ENCODE measurements around the gene ZFX.
A peak's percentile ranks its signal among the peaks of the same experiment; 100 is the strongest.

The ZFX gene

DNA sequence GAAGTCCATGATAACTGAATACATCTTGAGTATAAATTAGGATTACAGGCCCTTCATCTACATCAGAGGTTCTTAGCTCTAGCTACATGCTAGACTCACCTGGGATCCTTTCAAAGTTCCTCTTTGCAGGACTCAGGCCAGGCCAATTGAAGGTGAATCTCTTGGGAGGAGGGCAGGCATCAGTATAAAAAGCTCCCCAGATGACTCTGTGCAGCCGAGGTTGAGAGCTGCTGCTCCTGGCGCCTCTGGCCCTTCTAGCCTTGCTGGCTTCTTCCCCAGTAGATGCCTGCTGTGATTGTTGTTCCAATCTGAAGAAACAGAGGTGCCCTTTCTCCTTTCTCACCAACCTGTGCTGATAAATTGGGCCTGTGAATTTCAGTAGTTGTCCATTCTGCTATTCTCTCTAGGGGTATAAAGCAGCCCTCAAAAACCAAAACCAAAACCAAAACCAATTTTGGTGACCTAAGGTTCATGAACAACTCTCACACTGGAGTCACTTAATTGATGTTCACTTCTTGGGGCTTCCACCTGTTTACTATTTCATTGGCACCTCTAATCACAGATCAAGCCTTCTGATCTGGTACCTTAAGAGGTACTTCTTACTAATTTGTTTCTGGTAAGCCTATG is 85.7 kb downstream of the ZFX start:
- Mint-ChIP-seq H3K4me1 (peaks cover 5% of the 10 kb centered on the region), H3K9me3 (no peaks in the 10 kb centered on the region), H3K27ac (no peak overlapping the region), H3K27me3 (ENCODE audit: low read depth, poor library complexity) (peaks cover 7% of the 10 kb centered on the region), H3K36me3 (ENCODE audit: low read depth) (no peaks in the 10 kb centered on the region), H3K4me3 (no peak overlapping the region)
- no peak for DNase-seq
- TF ChIP-seq, protein P1, sequence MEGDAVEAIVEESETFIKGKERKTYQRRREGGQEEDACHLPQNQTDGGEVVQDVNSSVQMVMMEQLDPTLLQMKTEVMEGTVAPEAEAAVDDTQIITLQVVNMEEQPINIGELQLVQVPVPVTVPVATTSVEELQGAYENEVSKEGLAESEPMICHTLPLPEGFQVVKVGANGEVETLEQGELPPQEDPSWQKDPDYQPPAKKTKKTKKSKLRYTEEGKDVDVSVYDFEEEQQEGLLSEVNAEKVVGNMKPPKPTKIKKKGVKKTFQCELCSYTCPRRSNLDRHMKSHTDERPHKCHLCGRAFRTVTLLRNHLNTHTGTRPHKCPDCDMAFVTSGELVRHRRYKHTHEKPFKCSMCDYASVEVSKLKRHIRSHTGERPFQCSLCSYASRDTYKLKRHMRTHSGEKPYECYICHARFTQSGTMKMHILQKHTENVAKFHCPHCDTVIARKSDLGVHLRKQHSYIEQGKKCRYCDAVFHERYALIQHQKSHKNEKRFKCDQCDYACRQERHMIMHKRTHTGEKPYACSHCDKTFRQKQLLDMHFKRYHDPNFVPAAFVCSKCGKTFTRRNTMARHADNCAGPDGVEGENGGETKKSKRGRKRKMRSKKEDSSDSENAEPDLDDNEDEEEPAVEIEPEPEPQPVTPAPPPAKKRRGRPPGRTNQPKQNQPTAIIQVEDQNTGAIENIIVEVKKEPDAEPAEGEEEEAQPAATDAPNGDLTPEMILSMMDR (IDR thresholded peaks at IDR 0.05): no peak

DNA sequence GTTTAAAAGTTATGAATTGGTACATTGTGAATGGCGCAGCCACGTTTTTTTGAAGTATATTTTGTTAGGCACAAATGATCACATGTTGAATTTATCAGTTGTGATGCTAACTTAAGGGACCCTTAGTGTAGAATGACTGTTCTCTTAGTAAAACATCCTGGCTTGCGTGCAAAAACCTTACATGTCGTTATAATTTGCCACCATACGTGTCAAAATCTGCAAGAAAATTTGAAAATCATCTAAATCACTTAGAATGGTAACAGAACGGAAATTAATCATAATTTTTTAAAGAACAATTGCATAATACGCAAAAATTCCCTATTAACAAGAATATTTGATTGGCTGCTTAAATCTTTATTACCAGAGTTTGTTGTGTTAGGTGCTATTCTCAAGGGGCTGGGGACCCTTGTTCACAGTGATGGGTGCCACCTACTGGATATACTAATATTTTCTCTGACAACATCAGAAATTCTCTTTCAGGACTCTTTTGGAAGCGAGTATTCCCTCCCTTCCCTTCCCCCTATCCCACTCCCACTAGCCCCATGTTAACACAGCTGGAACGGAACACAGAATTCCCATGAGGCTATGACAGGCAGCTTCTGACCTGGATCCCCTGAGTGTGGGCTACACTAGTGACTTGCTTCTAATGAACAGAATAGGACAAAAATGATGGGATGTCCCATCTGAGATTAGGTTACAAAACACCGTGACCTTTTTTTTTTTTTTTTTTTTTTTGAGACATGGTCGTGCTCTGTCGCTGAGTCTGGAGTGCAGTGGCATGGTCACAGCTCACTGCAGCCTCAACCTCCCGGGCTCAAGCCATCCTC is 92.5 kb downstream of the ZFX start:
- H3K4me1 Mint-ChIP-seq: peaks cover 27% of the 10 kb centered on the region
- TF ChIP-seq, protein P1 (IDR thresholded peaks at IDR 0.05): peak; percentile 33
- no peaks in the 10 kb centered on the region for H3K36me3 Mint-ChIP-seq (ENCODE audit: low read depth)
- H3K27me3 Mint-ChIP-seq (ENCODE audit: low read depth, poor library complexity): no peaks in the 10 kb centered on the region
- H3K27ac Mint-ChIP-seq: peak overlapping the region; percentile 36
- H3K9me3 Mint-ChIP-seq: no peaks in the 10 kb centered on the region
- peak; percentile 10 for DNase-seq
- H3K4me3 Mint-ChIP-seq: no peak overlapping the region

DNA sequence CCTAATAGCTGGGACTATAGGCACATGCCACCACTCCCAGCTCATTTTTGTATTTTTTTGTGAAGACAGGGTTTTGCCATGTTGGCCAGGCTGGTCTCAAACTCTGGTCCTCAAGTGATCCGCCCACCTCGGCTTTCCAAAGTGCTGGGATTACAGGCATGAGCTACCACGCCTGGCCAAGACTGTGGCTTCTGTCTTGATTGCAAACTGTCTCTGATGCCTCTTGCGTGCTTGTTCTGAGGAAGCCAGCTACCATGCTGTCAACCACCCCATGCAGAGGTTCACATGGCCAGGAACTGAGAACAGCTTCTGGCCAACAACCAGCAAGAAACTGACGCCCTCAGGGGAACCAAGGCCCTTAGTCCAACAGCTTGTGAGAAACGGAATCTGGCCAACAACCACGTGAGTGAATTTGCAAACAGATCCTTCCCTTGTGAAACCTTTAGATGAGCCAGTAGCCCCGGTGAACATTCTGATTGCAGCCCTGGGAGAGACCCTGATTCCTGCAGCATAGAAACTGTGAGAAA is 93.2 kb downstream of the ZFX start:
- H3K9me3 Mint-ChIP-seq: no peaks in the 10 kb centered on the region
- no peak overlapping the region for H3K27ac Mint-ChIP-seq
- peaks cover 4% of the 10 kb centered on the region for H3K27me3 Mint-ChIP-seq (ENCODE audit: low read depth, poor library complexity)
- TF ChIP-seq, protein P1 (IDR thresholded peaks at IDR 0.05): no peak
- no peak overlapping the region for H3K4me3 Mint-ChIP-seq
- no peaks in the 10 kb centered on the region for H3K36me3 Mint-ChIP-seq (ENCODE audit: low read depth)
- H3K4me1 Mint-ChIP-seq: peaks cover 27% of the 10 kb centered on the region
- no peak for DNase-seq

DNA sequence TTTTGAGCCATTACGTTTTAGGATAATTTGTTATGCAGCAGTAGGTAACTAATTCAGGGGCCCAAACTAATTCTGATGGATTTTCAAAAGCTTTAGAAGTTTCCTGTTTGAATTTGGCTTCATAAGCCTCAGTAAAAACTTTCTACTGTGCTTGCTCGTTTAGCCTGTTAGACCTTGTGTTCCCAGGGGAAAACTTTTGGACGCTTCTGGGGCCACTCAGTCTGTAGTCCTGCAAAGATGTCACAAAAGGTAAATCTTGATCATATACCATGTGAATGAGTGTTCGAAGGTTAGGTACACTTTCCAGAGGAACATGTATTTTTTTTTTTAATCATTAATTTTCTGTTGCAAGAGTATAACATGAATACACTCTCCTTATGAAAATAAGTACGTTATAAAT is 93.7 kb downstream of the ZFX start:
- no peak for DNase-seq
- Mint-ChIP-seq H3K27me3 (ENCODE audit: low read depth, poor library complexity) (peaks cover 4% of the 10 kb centered on the region), H3K36me3 (ENCODE audit: low read depth) (no peaks in the 10 kb centered on the region), H3K9me3 (no peaks in the 10 kb centered on the region), H3K4me3 (no peak overlapping the region), H3K4me1 (peaks cover 27% of the 10 kb centered on the region), H3K27ac (no peak overlapping the region)
- TF ChIP-seq, protein P1 (IDR thresholded peaks at IDR 0.05): no peak

DNA sequence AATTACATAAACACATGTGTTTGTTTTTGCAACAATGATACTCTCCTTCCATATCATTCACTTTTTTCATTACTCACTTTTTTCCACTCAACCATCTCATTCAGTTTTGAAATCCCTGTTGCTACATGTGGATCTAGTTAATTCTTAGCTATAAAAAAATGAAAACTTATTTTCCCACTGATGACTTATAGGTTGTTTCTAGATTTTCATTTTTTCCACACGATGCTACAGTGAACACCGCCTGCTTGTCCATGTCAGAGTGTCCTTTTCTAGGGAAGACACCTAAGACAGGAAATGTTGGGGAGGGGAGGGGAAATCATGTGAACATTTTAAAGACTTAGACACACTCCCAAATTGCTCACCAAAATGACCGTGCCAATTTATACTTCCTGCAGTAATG is 94.2 kb downstream of the ZFX start:
- DNase-seq: no peak
- Mint-ChIP-seq H3K36me3 (ENCODE audit: low read depth) (no peaks in the 10 kb centered on the region), H3K4me3 (peak overlapping the region; percentile 1), H3K27me3 (ENCODE audit: low read depth, poor library complexity) (peaks cover 4% of the 10 kb centered on the region), H3K27ac (no peak overlapping the region), H3K4me1 (peaks cover 27% of the 10 kb centered on the region), H3K9me3 (no peaks in the 10 kb centered on the region)
- TF ChIP-seq, protein P1 (IDR thresholded peaks at IDR 0.05): no peak
